Neural progenitor cell (in vitro differentiated cells): ENCODE measurements around the gene CYP8B1. TPM values are rescaled to one million over a fixed set of nuclear protein-coding genes. Genes with fewer than 3 reads are reported as not detected.

Source experiments
- DNase-seq: peaks from one replicate; pipeline ENCODE4 v3.0.0-alpha.2; 2016; ENCODE audit warnings: low spot score
- H2AFZ ChIP-seq: fragments of 200-600 bp; sonication (generic); replicated peaks from 2 replicates; pipeline ENCODE4 v1.6.1; 2016; ENCODE audit warnings: antibody characterized with exemption
- H3F3A ChIP-seq: fragments of 200-600 bp; sonication (generic); 2 replicates; pipeline ENCODE4 v1.6.1; 2016; ENCODE audit warnings: antibody characterized with exemption, low read depth
- H3K27ac ChIP-seq: fragments of 200-600 bp; sonication (generic); 2 replicates; pipeline ENCODE4 v1.5.1; 2016; ENCODE audit warnings: mild to moderate bottlenecking
- H3K27me3 ChIP-seq: fragments of 200-600 bp; sonication (generic); 2 replicates; pipeline ENCODE4 v1.6.1; 2016; ENCODE audit warnings: mild to moderate bottlenecking, moderate library complexity
- H3K36me3 ChIP-seq: fragments of 200-600 bp; sonication (generic); 2 replicates; pipeline ENCODE4 v1.5.1; 2016
- H3K4me1 ChIP-seq: fragments of 200-600 bp; sonication (generic); 2 replicates; pipeline ENCODE4 v1.6.1; 2016; ENCODE audit warnings: mixed run types
- H3K4me2 ChIP-seq: fragments of 200-600 bp; sonication (generic); 2 replicates; pipeline ENCODE4 v1.6.1; 2016
- H3K4me3 ChIP-seq: fragments of 200-600 bp; sonication (generic); 2 replicates; pipeline ENCODE4 v1.5.1; 2016
- H3K79me2 ChIP-seq: fragments of 200-600 bp; sonication (generic); 2 replicates; pipeline ENCODE4 v1.6.1; 2016; ENCODE audit warnings: low read depth
- H3K9ac ChIP-seq: fragments of 200-600 bp; sonication (generic); 2 replicates; pipeline ENCODE4 v1.6.1; 2016
- H3K9me3 ChIP-seq: fragments of 200-600 bp; sonication (generic); 2 replicates; pipeline ENCODE4 v1.5.1; 2016; ENCODE audit warnings: low read depth
- H4K20me1 ChIP-seq: fragments of 200-600 bp; sonication (generic); 2 replicates; pipeline ENCODE4 v1.6.1; 2016; ENCODE audit warnings: low read depth
- H3K27ac Mint-ChIP-seq: 3 replicates; pipeline ENCODE4 v1.8.0; 2021; ENCODE audit warnings: mixed read lengths
- H3K27me3 Mint-ChIP-seq: 2 replicates; pipeline ENCODE4 v1.8.0; 2022; ENCODE audit warnings: low read depth, mild to moderate bottlenecking, inconsistent platforms, moderate library complexity, mixed read lengths; ENCODE audit not compliant: insufficient read depth
- H3K36me3 Mint-ChIP-seq: 3 replicates; pipeline ENCODE4 v1.8.0; 2021; ENCODE audit warnings: mixed read lengths
- H3K4me1 Mint-ChIP-seq: 3 replicates; pipeline ENCODE4 v1.8.0; 2021; ENCODE audit warnings: mixed read lengths
- H3K4me3 Mint-ChIP-seq: 3 replicates; pipeline ENCODE4 v1.8.0; 2021; ENCODE audit warnings: mild to moderate bottlenecking, moderate library complexity, mixed read lengths
- H3K9me3 Mint-ChIP-seq: 3 replicates; pipeline ENCODE4 v1.8.0; 2020; ENCODE audit warnings: mixed read lengths
- EZH2 ChIP-seq: fragments of 200-600 bp; sonication (generic); IDR thresholded peaks from 2 replicates; pipeline ENCODE4 v1.6.1; 2017; ENCODE audit warnings: antibody characterized with exemption, mild to moderate bottlenecking, moderate library complexity
- EZH2phosphoT487 ChIP-seq: fragments of 200-600 bp; sonication (generic); IDR thresholded peaks from 2 replicates; pipeline ENCODE4 v1.6.1; 2017; ENCODE audit warnings: antibody characterized with exemption
- total RNA-seq: library from RNA; depleted of rRNA; stranded (reverse); fragments of >200 nt; gene quantifications from 2 replicates; pipeline ENCODE4 v1.2.3, GENCODE V29; 2015; ENCODE audit warnings: low replicate concordance
- TF ChIP-seq, protein P1 (sequence below): fragments of 200-600 bp; sonication (generic); IDR thresholded peaks from 2 replicates; pipeline ENCODE4 v1.5.1; 2017; ENCODE audit warnings: antibody characterized with exemption, mild to moderate bottlenecking

CYP8B1 gene
- total RNA-seq, 1 donor from 2014 or later: not detected

GRCh38 chr3:42829628-42830436, 45.8 kb downstream of the CYP8B1 start:
- DNase-seq: no peak
- Histone ChIP-seq H3K4me2 (no peak overlapping the region), H2AFZ (no peak overlapping the region), H3K9ac (no peak overlapping the region), H3K36me3 (no peaks in the 10 kb centered on the region), H3K9me3 (no peaks in the 10 kb centered on the region), H3K4me1 (peaks cover 8% of the 10 kb centered on the region), H3K79me2 (no peaks in the 10 kb centered on the region), H3K27me3 (no peaks in the 10 kb centered on the region), H3K27ac (no peak overlapping the region), H3K4me3 (no peak overlapping the region), H3F3A (peaks cover 6% of the 10 kb centered on the region), H4K20me1 (no peaks in the 10 kb centered on the region)
- H3K4me1 Mint-ChIP-seq: peaks cover 3% of the 10 kb centered on the region
- H3K27me3 Mint-ChIP-seq: no peaks in the 10 kb centered on the region
- no peak overlapping the region for H3K4me3 Mint-ChIP-seq
- no peak overlapping the region for H3K27ac Mint-ChIP-seq
- TF ChIP-seq EZH2: no peak
- TF ChIP-seq, protein P1, sequence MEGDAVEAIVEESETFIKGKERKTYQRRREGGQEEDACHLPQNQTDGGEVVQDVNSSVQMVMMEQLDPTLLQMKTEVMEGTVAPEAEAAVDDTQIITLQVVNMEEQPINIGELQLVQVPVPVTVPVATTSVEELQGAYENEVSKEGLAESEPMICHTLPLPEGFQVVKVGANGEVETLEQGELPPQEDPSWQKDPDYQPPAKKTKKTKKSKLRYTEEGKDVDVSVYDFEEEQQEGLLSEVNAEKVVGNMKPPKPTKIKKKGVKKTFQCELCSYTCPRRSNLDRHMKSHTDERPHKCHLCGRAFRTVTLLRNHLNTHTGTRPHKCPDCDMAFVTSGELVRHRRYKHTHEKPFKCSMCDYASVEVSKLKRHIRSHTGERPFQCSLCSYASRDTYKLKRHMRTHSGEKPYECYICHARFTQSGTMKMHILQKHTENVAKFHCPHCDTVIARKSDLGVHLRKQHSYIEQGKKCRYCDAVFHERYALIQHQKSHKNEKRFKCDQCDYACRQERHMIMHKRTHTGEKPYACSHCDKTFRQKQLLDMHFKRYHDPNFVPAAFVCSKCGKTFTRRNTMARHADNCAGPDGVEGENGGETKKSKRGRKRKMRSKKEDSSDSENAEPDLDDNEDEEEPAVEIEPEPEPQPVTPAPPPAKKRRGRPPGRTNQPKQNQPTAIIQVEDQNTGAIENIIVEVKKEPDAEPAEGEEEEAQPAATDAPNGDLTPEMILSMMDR: no peak
- no peak for TF ChIP-seq EZH2phosphoT487
- H3K9me3 Mint-ChIP-seq: no peaks in the 10 kb centered on the region
- no peaks in the 10 kb centered on the region for H3K36me3 Mint-ChIP-seq

- H3K27me3 Mint-ChIP-seq: no peaks in the 10 kb centered on the region
- no peak overlapping the region for H3K27ac ChIP-seq
Observed at GRCh38 chr3:42829083-42829627, 46.5 kb downstream of the CYP8B1 start.

GRCh38 chr3:42827654-42828053, 48.0 kb downstream of the CYP8B1 start:
- no peak overlapping the region for H2AFZ ChIP-seq
- TF ChIP-seq EZH2 (no peak), EZH2phosphoT487 (no peak)
- TF ChIP-seq, protein P1: no peak
- no peak overlapping the region for H3K4me2 ChIP-seq
- no peaks in the 10 kb centered on the region for H3K27me3 ChIP-seq
- H3K27me3 Mint-ChIP-seq: no peaks in the 10 kb centered on the region
- H3K27ac ChIP-seq: no peak overlapping the region
- H3K4me3 ChIP-seq: no peak overlapping the region
- H3K79me2 ChIP-seq: no peaks in the 10 kb centered on the region
- H3K36me3 ChIP-seq: no peaks in the 10 kb centered on the region
- H4K20me1 ChIP-seq: no peaks in the 10 kb centered on the region
- peaks cover 8% of the 10 kb centered on the region for H3K4me1 ChIP-seq
- H3K9me3 Mint-ChIP-seq: no peaks in the 10 kb centered on the region
- no peak overlapping the region for H3K9ac ChIP-seq
- no peak for DNase-seq
- H3F3A ChIP-seq: peaks cover 6% of the 10 kb centered on the region
- no peak overlapping the region for H3K4me3 Mint-ChIP-seq
- no peak overlapping the region for H3K27ac Mint-ChIP-seq
- H3K9me3 ChIP-seq: no peaks in the 10 kb centered on the region
- H3K36me3 Mint-ChIP-seq: no peaks in the 10 kb centered on the region
- H3K4me1 Mint-ChIP-seq: peaks cover 3% of the 10 kb centered on the region

More at GRCh38 chr3:42829083-42829627, 46.5 kb downstream of the CYP8B1 start:
- Mint-ChIP-seq H3K36me3 (no peaks in the 10 kb centered on the region), H3K9me3 (no peaks in the 10 kb centered on the region), H3K27ac (no peak overlapping the region), H3K4me1 (peaks cover 3% of the 10 kb centered on the region), H3K4me3 (no peak overlapping the region)
- no peak overlapping the region for H3K4me2 ChIP-seq
- H2AFZ ChIP-seq: no peak overlapping the region
- no peaks in the 10 kb centered on the region for H3K36me3 ChIP-seq
- H3K4me1 ChIP-seq: peaks cover 8% of the 10 kb centered on the region
- no peak overlapping the region for H3K9ac ChIP-seq
- H4K20me1 ChIP-seq: no peaks in the 10 kb centered on the region
- H3K4me3 ChIP-seq: no peak overlapping the region
- no peaks in the 10 kb centered on the region for H3K27me3 ChIP-seq
- H3K79me2 ChIP-seq: no peaks in the 10 kb centered on the region
- H3K9me3 ChIP-seq: no peaks in the 10 kb centered on the region
- H3F3A ChIP-seq: peaks cover 6% of the 10 kb centered on the region
- TF ChIP-seq EZH2 (no peak), EZH2phosphoT487 (no peak)
- TF ChIP-seq, protein P1: no peak
- DNase-seq: no peak
